ENCODE results near the gene CATSPERE.
"Not testable (repeated sequence)": the region's sequence is repeated elsewhere in the genome, so short reads cannot be mapped to it uniquely, and the experiment has no call there.

CATSPERE gene

GRCh38 chr1:244672946-244673682 is 212.0 kb downstream of the CATSPERE start:
- no peak for DNase-seq

- no peak for DNase-seq
Observed at GRCh38 chr1:244674446-244674845, 213.4 kb downstream of the CATSPERE start.

GRCh38 chr1:244675167-244675566 is 214.1 kb downstream of the CATSPERE start:
- DNase-seq, result no peak

- DNase-seq, result no peak
Observed at GRCh38 chr1:244678697-244679096, 217.6 kb downstream of the CATSPERE start.

- no peak for DNase-seq
Observed at GRCh38 chr1:244680667-244681066, 219.6 kb downstream of the CATSPERE start.

GRCh38 chr1:244682087-244682486 is 221.0 kb downstream of the CATSPERE start:
- not testable (repeated sequence) for DNase-seq

All from stimulated activated CD4-positive, alpha-beta T cell treated with anti-CD3 and anti-CD28 coated beads, Interleukin-1b, Interleukin-23, amount 100 ng/mL, for 48 hours (primary cell).